Tibial artery (tissue), 4 donors: ENCODE measurements around the gene LSP1.
"Not testable (repeated sequence)": the region's sequence is repeated elsewhere in the genome, so short reads cannot be mapped to it uniquely, and the experiment has no call there.

ENCODE experiments used
- DNase-seq, 2 donors: peaks; one replicate each; pipeline ENCODE4 v3.0.0-alpha.2; 2019
- H3K27ac ChIP-seq, 2 donors: fragments of 200-600 bp; sonication (generic) in 1 of 2; 1 replicate in 1 of 2; 2 replicates in 1 of 2; pipeline ENCODE4 v1.5.1; 2018 to 2019; ENCODE audit warnings: mild to moderate bottlenecking in 1 of 2
- H3K27me3 ChIP-seq, 2 donors: fragments of 200-600 bp; sonication (generic) in 1 of 2; one replicate each; pipeline versions ENCODE4 v1.5.1 to v1.6.0; 2016 to 2019
- H3K36me3 ChIP-seq, 3 donors: fragments of 200-600 bp; sonication (generic) in 2 of 3; one replicate each; pipeline ENCODE4 v1.5.1; 2016 to 2019; ENCODE audit warnings: mild to moderate bottlenecking in 2 of 3
- H3K4me1 ChIP-seq, 4 donors: fragments of 200-600 bp; sonication (generic) in 2 of 4; 1 replicate in 3 of 4; 2 replicates in 1 of 4; pipeline ENCODE4 v1.5.1; 2016 to 2019
- H3K4me3 ChIP-seq, 2 donors: fragments of 200-600 bp; sonication (generic) in 1 of 2; 1 replicate in 1 of 2; 2 replicates in 1 of 2; pipeline ENCODE4 v1.5.1; 2018 to 2019; ENCODE audit warnings: mild to moderate bottlenecking in 2 of 2
- H3K9me3 ChIP-seq, 3 donors: fragments of 200-600 bp; sonication (generic) in 1 of 3; one replicate each; pipeline ENCODE4 v1.5.1; 2016 to 2019
- CTCF ChIP-seq, 2 experiments: fragments of 200-600 bp in 1 of 2; fragments of 450-650 bp in 1 of 2; IDR thresholded peaks; one replicate each; pipeline ENCODE4 v1.5.1; 2017 to 2019; ENCODE audit warnings: antibody characterized with exemption in 2 of 2, mild to moderate bottlenecking in 1 of 2, moderate library complexity in 1 of 2
- intact Hi-C: fragments of 100-400 bp; cut with DNase I; formaldehyde crosslinking; loops from one replicate; pipeline ENCODE4 v1.15.0; 2023; ENCODE audit warnings: low total_unique reads

Gene LSP1

GRCh38 chr11:1852877-1853276 is at the start of gene LSP1:
LSP1 (plus strand) TSS chr11:1853084; CDS start chr11:1853145, 61 bp downstream.
- H3K27ac ChIP-seq: no peak within 1 kb of the TSS
- peak within 1 kb of the TSS in 1 of 2 donors; percentile 22 for H3K4me3 ChIP-seq
- no peak for DNase-seq

GRCh38 chr11:1803246-1803645 is 49.6 kb upstream of the LSP1 start:
- H3K36me3 ChIP-seq: no peaks in the 10 kb centered on the region
- no peak overlapping the region for H3K4me3 ChIP-seq
- intact Hi-C loops: no loop called here
- DNase-seq: no peak
- no peaks in the 10 kb centered on the region for H3K4me1 ChIP-seq
- no peak for TF ChIP-seq CTCF (IDR thresholded peaks at IDR 0.05)
- no peak overlapping the region for H3K27ac ChIP-seq
- H3K9me3 ChIP-seq: no peaks in the 10 kb centered on the region
- H3K27me3 ChIP-seq: peaks cover 0 to 15% of the 10 kb centered on the region in 2 donors

More at GRCh38 chr11:1852877-1853276, at the start of gene LSP1:
- Histone ChIP-seq H3K36me3 (no peaks in the 10 kb centered on the region), H3K9me3 (no peaks in the 10 kb centered on the region), H3K4me1 (no peaks in the 10 kb centered on the region), H3K27me3 (no peaks in the 10 kb centered on the region)
- intact Hi-C loops: no loop called here
- TF ChIP-seq CTCF (IDR thresholded peaks at IDR 0.05): no peak

GRCh38 chr11:1803835-1804519 is 48.9 kb upstream of the LSP1 start:
- H3K4me3 ChIP-seq, H3K9me3 ChIP-seq, H3K4me1 ChIP-seq, DNase-seq, intact Hi-C loops, H3K36me3 ChIP-seq, H3K27ac ChIP-seq: not testable (repeated sequence)
- H3K27me3 ChIP-seq: peaks cover 0 to 12% of the 10 kb centered on the region in 2 donors

- DNase-seq: no peak
- Histone ChIP-seq H3K36me3 (no peaks in the 10 kb centered on the region), H3K9me3 (no peaks in the 10 kb centered on the region), H3K4me1 (no peaks in the 10 kb centered on the region), H3K27me3 (peaks cover 0 to 8% of the 10 kb centered on the region in 2 donors), H3K4me3 (no peak overlapping the region), H3K27ac (no peak overlapping the region)
- intact Hi-C loops: no loop called here
- TF ChIP-seq CTCF (IDR thresholded peaks at IDR 0.05): no peak
Observed at GRCh38 chr11:1805525-1805924, 47.4 kb upstream of the LSP1 start.

- Histone ChIP-seq H3K4me1 (no peaks in the 10 kb centered on the region), H3K36me3 (no peaks in the 10 kb centered on the region), H3K9me3 (no peaks in the 10 kb centered on the region), H3K4me3 (no peak overlapping the region), H3K27me3 (peaks cover 0 to 8% of the 10 kb centered on the region in 2 donors), H3K27ac (no peak overlapping the region)
- DNase-seq: no peak
- intact Hi-C loops: no loop called here
- TF ChIP-seq CTCF (IDR thresholded peaks at IDR 0.05): no peak
Observed at GRCh38 chr11:1807264-1807995, 45.5 kb upstream of the LSP1 start.

GRCh38 chr11:1810761-1811160 is 42.1 kb upstream of the LSP1 start:
- Histone ChIP-seq H3K4me3 (no peak overlapping the region), H3K27me3 (no peaks in the 10 kb centered on the region), H3K4me1 (peaks cover 0 to 8% (median 4%) of the 10 kb centered on the region in 4 donors), H3K9me3 (no peaks in the 10 kb centered on the region), H3K27ac (no peak overlapping the region), H3K36me3 (no peaks in the 10 kb centered on the region)
- DNase-seq: no peak
- TF ChIP-seq CTCF (IDR thresholded peaks at IDR 0.05): no peak
- intact Hi-C loops: no loop called here
